ENCODE results near the gene IER3.
A peak's percentile ranks its signal among the peaks of the same experiment; 100 is the strongest.

The IER3 gene, protein sequence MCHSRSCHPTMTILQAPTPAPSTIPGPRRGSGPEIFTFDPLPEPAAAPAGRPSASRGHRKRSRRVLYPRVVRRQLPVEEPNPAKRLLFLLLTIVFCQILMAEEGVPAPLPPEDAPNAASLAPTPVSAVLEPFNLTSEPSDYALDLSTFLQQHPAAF

DNA sequence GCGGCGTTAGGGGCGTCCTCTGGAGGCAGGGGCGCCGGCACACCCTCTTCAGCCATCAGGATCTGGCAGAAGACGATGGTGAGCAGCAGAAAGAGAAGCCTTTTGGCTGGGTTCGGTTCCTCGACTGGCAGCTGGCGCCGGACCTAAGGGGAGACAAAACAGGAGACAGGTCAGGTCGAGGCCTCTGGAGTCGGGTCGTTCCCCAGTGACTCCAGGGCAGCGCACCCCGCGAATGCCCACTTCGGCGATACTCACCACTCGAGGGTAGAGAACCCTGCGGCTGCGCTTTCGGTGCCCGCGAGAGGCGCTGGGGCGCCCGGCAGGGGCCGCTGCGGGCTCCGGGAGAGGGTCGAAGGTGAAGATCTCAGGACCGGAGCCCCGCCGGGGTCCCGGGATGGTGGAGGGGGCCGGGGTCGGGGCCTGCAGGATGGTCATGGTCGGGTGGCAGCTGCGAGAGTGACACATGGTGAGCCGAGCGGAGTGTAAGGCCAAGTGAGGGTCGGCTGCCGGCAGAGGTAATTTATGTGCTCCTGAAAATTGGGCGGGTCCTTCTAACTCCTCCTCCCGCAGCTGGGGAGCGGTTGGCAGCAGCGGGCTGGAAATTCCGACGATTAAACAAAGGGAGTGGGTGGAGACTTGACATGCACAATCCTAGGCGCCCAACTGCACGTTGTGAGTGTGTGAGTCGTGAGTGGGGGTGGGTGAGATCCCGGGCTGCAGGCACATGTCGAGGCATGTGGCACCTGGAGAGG lies at the start of gene IER3:
Gene IER3 (minus strand): TSS at position 494 of the 752 bp plus-strand sequence. CDS start 29 bp downstream, at position 465.
- DNase-seq: peak; percentile 88

- no peak for DNase-seq
Observed at GRCh38 chr6:30793521-30794194, 49.3 kb upstream of the IER3 start.

- DNase-seq: no peak
Observed at GRCh38 chr6:30792786-30793185, 48.4 kb upstream of the IER3 start.

DNA sequence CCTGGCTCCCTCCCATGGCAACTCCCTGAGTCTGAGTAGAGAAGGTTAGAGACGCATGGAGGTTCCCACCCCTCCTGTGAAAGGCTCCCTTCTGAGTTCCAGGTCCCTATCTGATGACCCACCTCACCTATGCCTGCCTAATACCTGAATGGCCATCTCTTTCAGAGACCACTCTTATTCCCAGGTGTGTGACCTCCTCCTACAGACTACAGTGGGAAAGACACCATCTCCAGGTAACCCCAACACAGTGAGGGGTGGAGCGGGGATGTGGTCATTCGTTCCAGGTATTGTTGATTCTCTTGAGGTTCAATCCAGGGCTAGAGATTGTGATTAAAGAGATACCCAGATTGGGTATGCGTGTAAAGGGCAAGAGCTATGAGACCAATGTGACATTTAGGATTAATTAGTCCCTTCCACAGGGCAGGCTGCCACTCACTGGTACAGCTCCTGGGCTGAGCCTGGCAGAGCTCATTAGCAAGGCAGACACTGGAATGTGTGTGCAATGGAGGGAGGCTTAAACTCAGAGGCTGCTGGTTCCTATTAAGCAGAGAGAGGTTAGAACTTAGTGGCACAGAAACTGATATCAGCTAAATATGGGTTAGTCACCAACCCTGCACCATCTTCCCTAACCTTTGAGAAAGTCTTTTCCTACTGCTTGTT lies 46.5 kb upstream of the IER3 start:
- no peak for DNase-seq

DNA sequence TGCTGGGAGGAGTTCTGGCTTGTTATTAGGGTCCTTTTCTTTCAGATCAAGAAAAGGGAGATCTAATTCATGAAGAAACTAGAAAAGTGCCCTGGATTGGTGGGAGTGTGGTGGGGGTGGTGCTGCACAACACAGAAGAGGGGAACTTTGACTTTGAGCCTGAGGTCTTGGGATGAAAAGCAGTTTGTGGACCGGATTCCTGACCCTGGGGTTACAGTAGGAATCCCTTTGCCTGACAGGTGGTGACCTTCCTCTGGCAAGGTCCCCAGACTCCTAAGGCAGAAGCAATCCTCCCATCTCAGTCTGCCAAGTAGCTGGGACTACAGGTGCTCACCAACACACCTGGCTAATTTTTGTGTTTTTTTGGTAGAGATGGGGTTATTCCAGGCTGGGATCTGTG lies 45.3 kb upstream of the IER3 start:
- DNase-seq: no peak

- DNase-seq: no peak
Observed at GRCh38 chr6:30787954-30788353, 43.6 kb upstream of the IER3 start.

- DNase-seq: no peak
Observed at GRCh38 chr6:30782425-30783014, 38.2 kb upstream of the IER3 start.

DNA sequence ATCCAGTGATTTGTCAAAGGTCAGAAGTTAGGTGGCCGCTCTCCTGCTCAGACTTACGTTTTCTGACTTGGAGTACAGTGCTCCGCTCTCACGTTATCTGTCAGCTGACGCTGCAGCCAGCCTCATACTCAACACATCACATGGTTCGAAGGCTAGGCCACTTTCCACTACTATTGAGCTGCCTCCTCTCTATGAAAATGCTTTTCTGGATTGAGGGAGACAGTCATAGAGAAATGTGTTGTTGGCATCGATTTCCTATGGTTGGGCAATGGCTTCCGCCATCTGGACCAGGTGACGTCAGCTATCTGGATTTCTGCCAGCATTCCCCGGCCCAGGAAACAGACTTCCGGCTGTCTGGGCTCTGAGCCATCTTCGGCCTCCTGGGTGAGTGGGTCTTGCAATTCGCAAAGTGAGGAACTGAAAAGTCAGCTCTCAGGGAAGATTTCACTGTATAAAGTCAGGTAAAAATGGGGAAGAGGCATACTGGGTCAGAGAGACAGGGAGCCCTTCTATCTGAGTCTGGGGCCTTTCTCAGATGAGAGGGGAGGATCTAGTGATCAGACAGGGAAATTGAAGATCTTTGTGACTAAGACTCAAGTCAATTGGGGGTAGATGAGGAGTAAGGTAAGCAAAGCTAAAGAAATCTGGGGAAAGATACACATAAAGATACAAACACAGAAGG lies 37.5 kb upstream of the IER3 start:
- peak; percentile 93 for DNase-seq

GRCh38 chr6:30781395-30781742 lies 37.0 kb upstream of the IER3 start:
- DNase-seq: no peak

DNA sequence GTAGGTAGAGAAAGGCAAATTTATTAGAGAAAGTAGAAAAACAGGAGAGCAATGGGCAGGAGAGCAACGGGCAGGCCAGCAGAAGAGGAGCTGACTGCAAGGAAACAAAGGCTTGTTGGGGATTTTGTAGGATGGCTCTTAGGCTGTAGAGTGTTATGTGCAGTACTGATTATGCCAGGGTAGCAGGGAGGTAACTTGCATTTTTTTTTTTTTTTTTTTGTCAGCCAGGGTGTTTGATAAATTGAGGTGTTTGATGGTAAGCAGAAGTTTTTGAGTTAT lies 36.2 kb upstream of the IER3 start:
- no peak for DNase-seq

- no peak for DNase-seq
Observed at GRCh38 chr6:30779850-30780641, 35.7 kb upstream of the IER3 start.

- DNase-seq: no peak
Observed at GRCh38 chr6:30778001-30778635, 33.8 kb upstream of the IER3 start.

GRCh38 chr6:30777155-30777485 lies 32.8 kb upstream of the IER3 start:
- DNase-seq: no peak

DNA sequence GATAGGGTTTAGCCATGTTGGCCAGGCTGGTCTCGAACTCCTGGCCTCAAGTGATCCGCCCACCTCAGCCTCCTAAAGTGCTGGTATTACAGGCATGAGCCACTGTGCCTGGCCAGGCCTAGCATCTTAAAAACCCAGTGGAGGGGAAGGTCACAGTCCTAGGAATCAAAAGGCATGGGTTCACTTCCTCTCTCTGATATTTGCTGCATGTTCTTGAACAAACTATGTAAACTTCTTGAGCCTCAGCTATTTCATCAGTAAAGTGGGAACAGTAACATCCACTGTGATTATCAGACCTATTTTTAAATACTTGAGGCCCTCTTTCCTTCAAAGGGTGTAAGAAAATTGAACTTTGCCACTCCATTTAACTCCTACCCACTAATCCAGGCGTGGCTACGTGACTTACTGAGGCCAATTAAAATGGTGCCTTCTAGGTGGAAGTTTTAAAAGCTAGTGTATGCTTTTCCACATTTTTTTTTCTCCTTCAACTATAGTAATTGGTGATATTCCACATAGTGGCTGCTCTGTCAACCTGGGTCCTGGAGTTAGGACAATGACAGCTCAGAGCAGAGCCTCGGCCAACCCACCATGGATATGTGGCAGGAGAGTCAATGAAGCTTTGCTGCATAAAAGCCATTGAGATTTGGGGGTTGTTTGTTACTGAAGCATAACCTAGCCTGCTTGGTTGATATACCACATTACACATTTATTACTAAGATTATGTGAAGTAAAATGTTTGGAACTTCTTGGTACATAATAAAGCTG lies 32.2 kb upstream of the IER3 start:
- DNase-seq: no peak

GRCh38 chr6:30775104-30775503 lies 30.8 kb upstream of the IER3 start:
- DNase-seq: no peak

- no peak for DNase-seq
Observed at GRCh38 chr6:30774701-30775100, 30.4 kb upstream of the IER3 start.

DNA sequence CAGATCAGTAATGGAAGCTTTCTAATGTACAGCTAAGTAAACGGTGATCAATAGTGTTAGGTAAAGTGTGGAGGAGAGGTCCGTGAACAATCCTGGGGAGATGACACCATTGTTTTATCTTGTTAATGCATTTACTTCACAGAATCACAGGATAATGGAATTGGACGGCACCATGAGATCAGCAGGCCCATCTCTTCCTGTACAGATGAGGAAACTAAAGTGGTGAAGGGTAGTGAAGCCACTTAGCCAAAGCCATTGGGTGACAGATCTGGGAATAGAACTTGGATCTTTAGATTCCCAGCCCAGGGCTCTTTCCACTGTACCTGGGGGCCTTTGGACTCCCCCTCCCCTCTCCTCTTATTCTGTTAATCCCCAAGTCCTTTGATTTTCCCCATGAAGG lies 26.2 kb upstream of the IER3 start:
- DNase-seq: no peak

DNA sequence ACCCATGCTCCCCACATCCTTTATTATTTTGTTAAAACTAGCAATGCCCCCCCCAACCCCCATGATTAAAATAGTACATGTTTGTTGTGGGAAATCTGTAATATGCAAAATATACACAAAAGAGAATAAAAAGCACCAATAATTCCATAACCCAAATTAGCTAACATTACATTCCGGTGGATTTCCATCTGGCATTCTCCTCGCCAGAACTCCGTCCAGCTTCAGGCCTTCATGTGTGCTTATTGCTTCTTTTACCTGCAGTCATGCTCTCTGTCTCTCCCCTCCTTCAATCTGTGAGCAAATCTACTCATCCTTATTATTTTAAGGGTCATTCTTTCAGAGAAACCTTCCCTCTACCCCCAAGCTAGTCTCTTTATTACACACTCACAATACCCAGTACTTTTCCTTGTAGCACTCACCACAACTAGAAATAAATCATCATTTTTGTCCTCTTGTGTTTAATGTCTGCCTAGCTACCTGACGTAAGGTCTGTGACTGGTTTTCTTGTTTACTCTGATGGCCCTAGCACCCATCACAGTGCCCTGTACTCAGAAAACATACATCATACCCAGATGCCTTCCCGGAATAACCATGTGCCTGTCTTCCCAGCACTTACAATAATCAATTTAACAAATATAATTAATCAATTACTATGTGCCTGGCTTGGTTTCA lies 25.6 kb upstream of the IER3 start:
- DNase-seq: no peak

GRCh38 chr6:30769088-30769852 lies 24.9 kb upstream of the IER3 start:
- DNase-seq: no peak

DNA sequence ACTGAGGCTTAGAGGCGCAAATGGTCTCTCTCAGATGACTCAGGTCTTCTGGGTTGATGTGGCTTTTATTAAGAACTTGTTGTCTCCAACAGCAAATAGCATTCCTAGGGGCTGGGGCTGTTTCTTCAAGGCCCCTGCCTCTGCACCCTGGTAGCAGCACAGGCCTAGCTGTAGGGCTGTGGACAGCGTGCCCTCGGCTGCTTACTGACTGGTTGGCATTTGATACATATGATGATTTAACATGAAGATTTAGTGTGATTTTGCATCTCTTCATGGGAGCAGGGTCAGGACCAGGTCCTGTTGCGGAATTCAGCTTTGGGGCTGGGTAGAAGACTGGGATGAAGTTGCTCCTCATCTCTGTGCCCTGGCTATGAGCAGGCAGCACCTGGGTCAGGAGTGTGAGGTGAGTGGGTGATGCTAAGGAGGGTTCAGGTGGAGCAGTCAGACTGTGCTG lies 24.3 kb upstream of the IER3 start:
- no peak for DNase-seq
